NCI-H2227 (cell line): ENCODE data around the gene COQ9.
"Not testable (repeated sequence)": the region's sequence is repeated elsewhere in the genome, so short reads cannot be mapped to it uniquely, and the experiment has no call there.

ENCODE experiments used
- DNase-seq: peaks from one replicate; lab custom pipeline; 2025; ENCODE audit not compliant: unreplicated experiment; lab: John Stamatoyannopoulos, UW

COQ9 gene

GRCh38 chr16:57426356-57426755, 20.9 kb upstream of the COQ9 start:
- DNase-seq: no peak

- no peak for DNase-seq
Observed at GRCh38 chr16:57427307-57427706, 20.0 kb upstream of the COQ9 start.

- no peak for DNase-seq
Observed at GRCh38 chr16:57427824-57428223, 19.5 kb upstream of the COQ9 start.

GRCh38 chr16:57430955-57431354, 16.3 kb upstream of the COQ9 start:
- no peak for DNase-seq

- no peak for DNase-seq
Observed at GRCh38 chr16:57432505-57432904, 14.8 kb upstream of the COQ9 start.

- no peak for DNase-seq
Observed at GRCh38 chr16:57432989-57433388, 14.3 kb upstream of the COQ9 start.

- DNase-seq: no peak
Observed at GRCh38 chr16:57434003-57434402, 13.3 kb upstream of the COQ9 start.

- DNase-seq: no peak
Observed at GRCh38 chr16:57435838-57436237, 11.4 kb upstream of the COQ9 start.

GRCh38 chr16:57439947-57440346, 7.3 kb upstream of the COQ9 start:
- not testable (repeated sequence) for DNase-seq

- DNase-seq: not testable (repeated sequence)
Observed at GRCh38 chr16:57440551-57440950, 6.7 kb upstream of the COQ9 start.

GRCh38 chr16:57444711-57445110, 2.6 kb upstream of the COQ9 start:
- DNase-seq: no peak

- no peak for DNase-seq
Observed at GRCh38 chr16:57445510-57445909, 1.8 kb upstream of the COQ9 start.

GRCh38 chr16:57446531-57447185, 621 bp upstream of the COQ9 start:
- peak; percentile 46 for DNase-seq

GRCh38 chr16:57452021-57452420, 4.7 kb downstream of the COQ9 start:
- no peak for DNase-seq

- peak; percentile 90 for DNase-seq
Observed at GRCh38 chr16:57462209-57462977, 15.1 kb downstream of the COQ9 start, which contains the start of gene POLR2C. TSS of gene POLR2C (plus strand) at chr16:57462679. CDS start at chr16:57462725, 46 bp downstream.

- no peak for DNase-seq
Observed at GRCh38 chr16:57462978-57463362, 15.7 kb downstream of the COQ9 start.

- no peak for DNase-seq
Observed at GRCh38 chr16:57464523-57464922, 17.2 kb downstream of the COQ9 start.

- DNase-seq: no peak
Observed at GRCh38 chr16:57468346-57468745, 21.1 kb downstream of the COQ9 start.

- no peak for DNase-seq
Observed at GRCh38 chr16:57469046-57469445, 21.8 kb downstream of the COQ9 start.

GRCh38 chr16:57469917-57470470, 22.7 kb downstream of the COQ9 start:
- DNase-seq: no peak

GRCh38 chr16:57470711-57471110, 23.4 kb downstream of the COQ9 start:
- no peak for DNase-seq

- no peak for DNase-seq
Observed at GRCh38 chr16:57471209-57471608, 23.9 kb downstream of the COQ9 start.
